Measurements from ENCODE around the gene ATP10D. TPM values are rescaled to one million over a fixed set of nuclear protein-coding genes. Genes with fewer than 3 reads are reported as not detected.

The ATP10D gene
- total RNA-seq (2014; rRNA removed) (0.84 and 4.0 TPM in 2 replicates), Bru-seq, nascent RNA (percentile 26 among the genes with signal in this experiment), BruChase-seq, experiment 1, labeled RNA remaining after a 6-hour chase (percentile 21 among the genes with signal in this experiment), BruChase-seq, experiment 2, labeled RNA remaining after a 2-hour chase (percentile 26 among the genes with signal in this experiment)
- long read RNA-seq, full-length matches to known transcripts = 3 of 7 reads
- long read RNA-seq, partial matches to known transcripts = 2 of 7 reads
- long read RNA-seq, other reads (novel, unspliced or antisense) = 2 of 7 reads

DNA sequence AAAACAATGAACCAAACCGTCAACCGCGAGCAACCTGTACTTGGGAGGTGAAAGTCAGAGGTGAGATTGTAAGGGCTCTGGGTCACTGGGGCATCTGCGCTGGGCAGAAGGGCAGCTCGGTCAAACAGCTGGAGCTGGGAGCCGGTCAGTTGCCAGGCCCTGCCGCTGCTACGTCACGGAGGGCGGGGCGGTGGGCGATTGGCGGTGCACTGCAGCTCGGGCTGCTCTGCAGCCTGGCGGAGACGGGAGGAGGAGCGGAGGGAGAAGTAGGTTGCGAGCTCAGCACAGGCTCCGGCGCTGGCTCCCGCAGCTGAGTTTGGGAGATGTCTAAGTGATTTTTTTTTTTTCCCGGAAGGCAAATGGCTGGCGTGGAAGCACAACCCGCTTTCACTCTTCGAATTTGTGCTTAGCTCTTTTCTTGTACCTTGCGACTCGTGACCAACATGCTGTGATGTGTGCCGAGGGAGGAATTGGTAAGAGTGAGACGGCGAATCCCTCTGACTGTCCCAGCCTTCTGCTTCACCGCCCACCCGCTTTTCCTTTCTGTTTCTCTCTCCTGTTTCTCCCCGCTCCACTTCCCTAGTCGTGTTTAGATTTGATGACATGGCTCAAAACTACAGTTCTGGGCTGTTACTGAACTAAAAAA is at the start of gene ATP10D:
Gene ATP10D, plus strand, starts transcription at position 229 of the 646 bp plus-strand sequence. CDS start 27,266 bp downstream, outside the sequence.
- CTCF ChIA-PET = interaction anchor here (0.6 kb wide), 1 partner anchor 22 kb away, joined by 3 read pairs; no protein-coding TSS in a partner anchor
- no peaks in the 10 kb centered on the region for H3K9me2 ChIP-seq (replicated peaks; ENCODE audit: low read length)
- intact Hi-C loops (cut with micrococcal nuclease) = loop anchor here (1.0 kb wide), 2 partner anchors 22 to 79 kb away; partner anchors contain the start of gene COMMD8
- peak within 1 kb of the TSS; percentile 79 for H3K4me3 ChIP-seq (ENCODE audit: low read length)
- POLR2A ChIA-PET (ENCODE audit: unreplicated experiment) = interaction anchor here (0.6 kb wide), 2 partner anchors 100 to 977 kb away, joined by 10 read pairs; no protein-coding TSS in a partner anchor
- H3K9ac ChIP-seq (ENCODE audit: low read length) = peak within 1 kb of the TSS; percentile 61
- TF ChIP-seq EZH2phosphoT487 (IDR thresholded peaks at IDR 0.05; ENCODE audit: borderline replicate concordance, low read length) (no peak), EZH2 (IDR thresholded peaks at IDR 0.05; ENCODE audit: low read length, unreplicated experiment) (no peak)
- TF ChIP-seq, protein P1, sequence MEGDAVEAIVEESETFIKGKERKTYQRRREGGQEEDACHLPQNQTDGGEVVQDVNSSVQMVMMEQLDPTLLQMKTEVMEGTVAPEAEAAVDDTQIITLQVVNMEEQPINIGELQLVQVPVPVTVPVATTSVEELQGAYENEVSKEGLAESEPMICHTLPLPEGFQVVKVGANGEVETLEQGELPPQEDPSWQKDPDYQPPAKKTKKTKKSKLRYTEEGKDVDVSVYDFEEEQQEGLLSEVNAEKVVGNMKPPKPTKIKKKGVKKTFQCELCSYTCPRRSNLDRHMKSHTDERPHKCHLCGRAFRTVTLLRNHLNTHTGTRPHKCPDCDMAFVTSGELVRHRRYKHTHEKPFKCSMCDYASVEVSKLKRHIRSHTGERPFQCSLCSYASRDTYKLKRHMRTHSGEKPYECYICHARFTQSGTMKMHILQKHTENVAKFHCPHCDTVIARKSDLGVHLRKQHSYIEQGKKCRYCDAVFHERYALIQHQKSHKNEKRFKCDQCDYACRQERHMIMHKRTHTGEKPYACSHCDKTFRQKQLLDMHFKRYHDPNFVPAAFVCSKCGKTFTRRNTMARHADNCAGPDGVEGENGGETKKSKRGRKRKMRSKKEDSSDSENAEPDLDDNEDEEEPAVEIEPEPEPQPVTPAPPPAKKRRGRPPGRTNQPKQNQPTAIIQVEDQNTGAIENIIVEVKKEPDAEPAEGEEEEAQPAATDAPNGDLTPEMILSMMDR (conservative IDR thresholded peaks at IDR 0.05; ENCODE audit: low read depth, low read length) = no peak
- no peaks in the 10 kb centered on the region for H3K79me2 ChIP-seq (ENCODE audit: low read length)
- peak within 1 kb of the TSS; percentile 93 for H2AFZ ChIP-seq (ENCODE audit: low read length)
- no peaks in the 10 kb centered on the region for H3F3A ChIP-seq (ENCODE audit: low read length, unreplicated experiment)
- TSS peak; percentile 84 for BruUV-seq (replicated peaks)
- ATAC-seq (peak; percentile 100), DNase-seq (peak; percentile 83)
- H3K4me2 ChIP-seq (ENCODE audit: low read length) = peak within 1 kb of the TSS; percentile 95
- no peaks in the 10 kb centered on the region for H3K27me3 ChIP-seq (ENCODE audit: low read length)
- peak within 1 kb of the TSS; percentile 44 for H3K27ac ChIP-seq (ENCODE audit: low read length)
- H3K4me1 ChIP-seq (ENCODE audit: insufficient read depth, low read length) = peaks cover 11% of the 10 kb centered on the region
- H3K36me3 ChIP-seq (ENCODE audit: low read depth, low read length) = no peaks in the 10 kb centered on the region
- H4K20me1 ChIP-seq (ENCODE audit: low read length) = no peaks in the 10 kb centered on the region
- H3K9me3 ChIP-seq (ENCODE audit: low read length) = no peaks in the 10 kb centered on the region

DNA sequence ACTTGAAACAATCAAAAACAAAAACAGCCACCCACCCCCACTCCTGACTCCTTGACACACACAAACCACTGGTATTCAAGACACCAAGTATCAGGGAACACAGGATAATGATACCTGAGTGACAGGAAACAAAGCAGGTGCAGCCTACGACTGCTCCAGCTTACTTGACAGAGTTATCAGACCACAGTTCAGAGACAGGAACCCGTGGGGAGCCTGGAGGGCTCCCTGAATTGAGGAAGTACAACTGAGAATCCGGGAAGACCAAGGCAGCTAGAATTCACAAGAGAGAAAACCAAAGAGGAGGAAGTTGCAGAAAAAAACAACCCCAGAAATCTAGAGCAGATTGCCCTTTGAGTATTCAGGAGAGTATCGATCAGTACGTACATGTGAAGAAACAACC is 42.1 kb upstream of the ATP10D start:
- intact Hi-C loops (cut with micrococcal nuclease) = no loop called here
- Histone ChIP-seq H3K9ac (ENCODE audit: low read length) (no peak overlapping the region), H3F3A (ENCODE audit: low read length, unreplicated experiment) (no peaks in the 10 kb centered on the region), H3K9me2 (replicated peaks; ENCODE audit: low read length) (no peaks in the 10 kb centered on the region), H4K20me1 (ENCODE audit: low read length) (no peaks in the 10 kb centered on the region), H3K36me3 (ENCODE audit: low read depth, low read length) (no peaks in the 10 kb centered on the region), H3K79me2 (ENCODE audit: low read length) (no peaks in the 10 kb centered on the region), H3K4me1 (ENCODE audit: insufficient read depth, low read length) (no peaks in the 10 kb centered on the region), H3K4me3 (ENCODE audit: low read length) (no peak overlapping the region), H3K9me3 (ENCODE audit: low read length) (no peaks in the 10 kb centered on the region), H3K27me3 (ENCODE audit: low read length) (no peaks in the 10 kb centered on the region), H2AFZ (ENCODE audit: low read length) (no peak overlapping the region), H3K27ac (ENCODE audit: low read length) (no peak overlapping the region), H3K4me2 (ENCODE audit: low read length) (no peak overlapping the region)
- ATAC-seq (no peak), DNase-seq (no peak)
- POLR2A ChIA-PET (ENCODE audit: unreplicated experiment) = interaction anchor here (0.6 kb wide), 1 partner anchor 30 kb away, joined by 4 read pairs; no protein-coding TSS in a partner anchor
- TF ChIP-seq EZH2phosphoT487 (IDR thresholded peaks at IDR 0.05; ENCODE audit: borderline replicate concordance, low read length) = no peak
- TF ChIP-seq EZH2 (IDR thresholded peaks at IDR 0.05; ENCODE audit: low read length, unreplicated experiment) = no peak
- TF ChIP-seq, protein P1 (conservative IDR thresholded peaks at IDR 0.05; ENCODE audit: low read depth, low read length) = no peak
- CTCF ChIA-PET = interaction anchor here (0.6 kb wide), 1 partner anchor 153 kb away, joined by 3 read pairs; no protein-coding TSS in a partner anchor
- BruUV-seq (replicated peaks) = no TSS peak
